ENCODE data around the gene ZNF469.

GRCh38 chr16:88378836-88379693, 3.7 kb upstream of the ZNF469 start:
- TF ChIP-seq CTCF (optimal IDR thresholded peaks at IDR 0.05 in 1 of 3, IDR thresholded peaks at IDR 0.05 in 1 of 3, conservative IDR thresholded peaks at IDR 0.05 in 1 of 3; ENCODE audit: extremely low read depth in 1 of 3, insufficient read depth in 2 of 3, low read length in 3 of 3) (no peak), EZH2 (IDR thresholded peaks at IDR 0.05; ENCODE audit: low read length) (no peak)
